Measurements from ENCODE around the gene TSC2. TPM values are rescaled to one million over a fixed set of nuclear protein-coding genes. Genes with fewer than 3 reads are reported as not detected.
"Not testable (repeated sequence)": the region's sequence is repeated elsewhere in the genome, so short reads cannot be mapped to it uniquely, and the experiment has no call there.

TSC2 gene
- total RNA-seq, 1 donor from 2014 or later: 67.9 TPM

- no peak for DNase-seq (ENCODE audit: low read depth)
- no peak for TF ChIP-seq CTCF (IDR thresholded peaks at IDR 0.05; ENCODE audit: insufficient read depth, low read length, poor library complexity, severe bottlenecking)
- H3K27me3 ChIP-seq (ENCODE audit: control insufficient read depth, insufficient read depth, low read length): no peaks in the 10 kb centered on the region
- H3K36me3 ChIP-seq (ENCODE audit: control insufficient read depth, insufficient read depth, low read length): no peaks in the 10 kb centered on the region
- no peak overlapping the region for H3K4me3 ChIP-seq (ENCODE audit: low read depth, low read length)
Measured at GRCh38 chr16:2092866-2093265, 45.1 kb downstream of the TSC2 start.

- no peaks in the 10 kb centered on the region for H3K36me3 ChIP-seq (ENCODE audit: control insufficient read depth, insufficient read depth, low read length)
- TF ChIP-seq CTCF (IDR thresholded peaks at IDR 0.05; ENCODE audit: insufficient read depth, low read length, poor library complexity, severe bottlenecking): no peak
- DNase-seq (ENCODE audit: low read depth): no peak
- no peaks in the 10 kb centered on the region for H3K27me3 ChIP-seq (ENCODE audit: control insufficient read depth, insufficient read depth, low read length)
- no peak overlapping the region for H3K4me3 ChIP-seq (ENCODE audit: low read depth, low read length)
Measured at GRCh38 chr16:2093793-2094192, 46.0 kb downstream of the TSC2 start.

GRCh38 chr16:2095315-2095853 is 47.6 kb downstream of the TSC2 start:
- no peak for DNase-seq (ENCODE audit: low read depth)
- Histone ChIP-seq H3K27me3 (ENCODE audit: control insufficient read depth, insufficient read depth, low read length) (no peaks in the 10 kb centered on the region), H3K36me3 (ENCODE audit: control insufficient read depth, insufficient read depth, low read length) (no peaks in the 10 kb centered on the region), H3K4me3 (ENCODE audit: low read depth, low read length) (no peak overlapping the region)
- TF ChIP-seq CTCF (IDR thresholded peaks at IDR 0.05; ENCODE audit: insufficient read depth, low read length, poor library complexity, severe bottlenecking): no peak

- no peak overlapping the region for H3K4me3 ChIP-seq (ENCODE audit: low read depth, low read length)
- TF ChIP-seq CTCF (IDR thresholded peaks at IDR 0.05; ENCODE audit: insufficient read depth, low read length, poor library complexity, severe bottlenecking): no peak
- peak; percentile 63 for DNase-seq (ENCODE audit: low read depth)
- no peaks in the 10 kb centered on the region for H3K36me3 ChIP-seq (ENCODE audit: control insufficient read depth, insufficient read depth, low read length)
- H3K27me3 ChIP-seq (ENCODE audit: control insufficient read depth, insufficient read depth, low read length): no peaks in the 10 kb centered on the region
Measured at GRCh38 chr16:2095918-2096582, 48.3 kb downstream of the TSC2 start.

- TF ChIP-seq CTCF (IDR thresholded peaks at IDR 0.05; ENCODE audit: insufficient read depth, low read length, poor library complexity, severe bottlenecking): no peak
- no peaks in the 10 kb centered on the region for H3K27me3 ChIP-seq (ENCODE audit: control insufficient read depth, insufficient read depth, low read length)
- H3K36me3 ChIP-seq (ENCODE audit: control insufficient read depth, insufficient read depth, low read length): no peaks in the 10 kb centered on the region
- no peak for DNase-seq (ENCODE audit: low read depth)
- no peak overlapping the region for H3K4me3 ChIP-seq (ENCODE audit: low read depth, low read length)
Measured at GRCh38 chr16:2096853-2097595, 49.2 kb downstream of the TSC2 start.

- H3K4me3 ChIP-seq (ENCODE audit: low read depth, low read length); H3K36me3 ChIP-seq (ENCODE audit: control insufficient read depth, insufficient read depth, low read length); DNase-seq (ENCODE audit: low read depth); H3K27me3 ChIP-seq (ENCODE audit: control insufficient read depth, insufficient read depth, low read length): not testable (repeated sequence)
Measured at GRCh38 chr16:2097689-2098088, 49.9 kb downstream of the TSC2 start.

GRCh38 chr16:2101581-2101980 is 53.8 kb downstream of the TSC2 start:
- H3K4me3 ChIP-seq (ENCODE audit: low read depth, low read length); H3K27me3 ChIP-seq (ENCODE audit: control insufficient read depth, insufficient read depth, low read length); H3K36me3 ChIP-seq (ENCODE audit: control insufficient read depth, insufficient read depth, low read length); DNase-seq (ENCODE audit: low read depth): not testable (repeated sequence)

All from kidney epithelial cell (primary cell).